Progenitor cell of endocrine pancreas (in vitro differentiated cells): Measurements from ENCODE around the gene GOLGA7B. TPM values are rescaled to one million over a fixed set of nuclear protein-coding genes. Genes with fewer than 3 reads are reported as not detected.

ENCODE experiments used
- DNase-seq: peaks from one replicate; pipeline ENCODE4 v3.0.0; 2021; ENCODE audit warnings: low spot score; ENCODE audit not compliant: unreplicated experiment
- H3K27ac Mint-ChIP-seq: 2 replicates; pipeline ENCODE4 v1.8.0; 2021; ENCODE audit warnings: mild to moderate bottlenecking, moderate library complexity, mixed read lengths
- H3K27me3 Mint-ChIP-seq: 2 replicates; pipeline ENCODE4 v1.8.0; 2021; ENCODE audit warnings: mixed read lengths
- H3K36me3 Mint-ChIP-seq: 2 replicates; pipeline ENCODE4 v1.8.0; 2022; ENCODE audit warnings: mixed read lengths; ENCODE audit not compliant: insufficient read depth
- H3K4me1 Mint-ChIP-seq: 2 replicates; pipeline ENCODE4 v1.8.0; 2021; ENCODE audit warnings: low read depth, mixed read lengths
- H3K4me3 Mint-ChIP-seq: 2 replicates; pipeline ENCODE4 v1.8.0; 2021; ENCODE audit warnings: low read depth, mild to moderate bottlenecking, moderate library complexity, mixed read lengths
- H3K9me3 Mint-ChIP-seq: 2 replicates; pipeline ENCODE4 v1.8.0; 2021; ENCODE audit warnings: low read depth, mixed read lengths
- CTCF ChIP-seq: fragments of 200-600 bp; sonication (generic); IDR thresholded peaks from one replicate; pipeline ENCODE4 v1.5.0; 2021; ENCODE audit warnings: antibody characterized with exemption, mild to moderate bottlenecking; ENCODE audit not compliant: unreplicated experiment
- total RNA-seq: library from RNA; stranded (reverse); gene quantifications from 2 replicates; pipeline ENCODE4 v1.2.1, GENCODE V29; 2021

Gene GOLGA7B
- total RNA-seq, 1 donor from 2014 or later, result 1.4 TPM

GRCh38 chr10:97894092-97894491 lies 44.4 kb downstream of the GOLGA7B start:
- no peak overlapping the region for H3K27ac Mint-ChIP-seq
- peaks cover 4% of the 10 kb centered on the region for H3K4me1 Mint-ChIP-seq
- no peak for TF ChIP-seq CTCF
- no peak overlapping the region for H3K4me3 Mint-ChIP-seq
- DNase-seq, result no peak
- no peaks in the 10 kb centered on the region for H3K9me3 Mint-ChIP-seq
- no peaks in the 10 kb centered on the region for H3K36me3 Mint-ChIP-seq
- peaks cover 22% of the 10 kb centered on the region for H3K27me3 Mint-ChIP-seq

GRCh38 chr10:97895084-97895483 lies 45.4 kb downstream of the GOLGA7B start:
- Mint-ChIP-seq H3K4me1 (no peaks in the 10 kb centered on the region), H3K27ac (no peak overlapping the region), H3K27me3 (peaks cover 26% of the 10 kb centered on the region), H3K36me3 (no peaks in the 10 kb centered on the region), H3K4me3 (no peak overlapping the region), H3K9me3 (no peaks in the 10 kb centered on the region)
- no peak for DNase-seq
- no peak for TF ChIP-seq CTCF

- no peak overlapping the region for H3K27ac Mint-ChIP-seq
- H3K27me3 Mint-ChIP-seq, result peaks cover 26% of the 10 kb centered on the region
- no peaks in the 10 kb centered on the region for H3K36me3 Mint-ChIP-seq
- TF ChIP-seq CTCF, result no peak
- no peak for DNase-seq
- no peaks in the 10 kb centered on the region for H3K4me1 Mint-ChIP-seq
- H3K9me3 Mint-ChIP-seq, result no peaks in the 10 kb centered on the region
- no peak overlapping the region for H3K4me3 Mint-ChIP-seq
Observed at GRCh38 chr10:97895915-97896314, 46.3 kb downstream of the GOLGA7B start.

- Mint-ChIP-seq H3K4me3 (no peak overlapping the region), H3K27ac (no peak overlapping the region), H3K27me3 (peaks cover 27% of the 10 kb centered on the region), H3K36me3 (no peaks in the 10 kb centered on the region), H3K9me3 (no peaks in the 10 kb centered on the region), H3K4me1 (no peaks in the 10 kb centered on the region)
- DNase-seq, result no peak
- no peak for TF ChIP-seq CTCF
Observed at GRCh38 chr10:97896756-97897358, 47.2 kb downstream of the GOLGA7B start.

GRCh38 chr10:97898429-97898828 lies 48.8 kb downstream of the GOLGA7B start:
- H3K27ac Mint-ChIP-seq, result no peak overlapping the region
- no peaks in the 10 kb centered on the region for H3K36me3 Mint-ChIP-seq
- no peaks in the 10 kb centered on the region for H3K4me1 Mint-ChIP-seq
- H3K27me3 Mint-ChIP-seq, result peaks cover 30% of the 10 kb centered on the region
- DNase-seq, result no peak
- no peak for TF ChIP-seq CTCF
- no peaks in the 10 kb centered on the region for H3K9me3 Mint-ChIP-seq
- H3K4me3 Mint-ChIP-seq, result no peak overlapping the region
